Cardiac septum (tissue), 1 donor: ENCODE data around the gene DAB1. TPM values are rescaled to one million over a fixed set of nuclear protein-coding genes. Genes with fewer than 3 reads are reported as not detected.

Source experiments
- DNase-seq: peaks from one replicate; pipeline ENCODE4 v3.0.0-alpha.2; 2020; ENCODE audit warnings: low spot score
- intact Hi-C: fragments of 100-400 bp; cut with DNase I; formaldehyde crosslinking; loops from one replicate; pipeline ENCODE4 v1.14.0; 2022
- total RNA-seq: library from RNA; stranded (reverse); fragmentation: NEBNext Ultra II Directional; extraction: Animal tissue kit (Norgen Biotek cat#: 25700); gene quantifications from one replicate; pipeline ENCODE4 v1.2.1, GENCODE V29; 2021
- donor health status: DM: no; HTN: no; CAD: no.

Gene DAB1
- total RNA-seq, 1 donor from 2014 or later: 2.0 TPM

- intact Hi-C loops: no loop called here
- no peak for DNase-seq
Measured at GRCh38 chr1:57072401-57073110, 351.3 kb downstream of the DAB1 start.

GRCh38 chr1:57067863-57068262 is 356.0 kb downstream of the DAB1 start:
- DNase-seq: no peak
- intact Hi-C loops: no loop called here

GRCh38 chr1:57066980-57067610 is 356.8 kb downstream of the DAB1 start:
- no peak for DNase-seq
- intact Hi-C loops: no loop called here

GRCh38 chr1:57065442-57065841 is 358.4 kb downstream of the DAB1 start:
- intact Hi-C loops: no loop called here
- DNase-seq: no peak

DNA sequence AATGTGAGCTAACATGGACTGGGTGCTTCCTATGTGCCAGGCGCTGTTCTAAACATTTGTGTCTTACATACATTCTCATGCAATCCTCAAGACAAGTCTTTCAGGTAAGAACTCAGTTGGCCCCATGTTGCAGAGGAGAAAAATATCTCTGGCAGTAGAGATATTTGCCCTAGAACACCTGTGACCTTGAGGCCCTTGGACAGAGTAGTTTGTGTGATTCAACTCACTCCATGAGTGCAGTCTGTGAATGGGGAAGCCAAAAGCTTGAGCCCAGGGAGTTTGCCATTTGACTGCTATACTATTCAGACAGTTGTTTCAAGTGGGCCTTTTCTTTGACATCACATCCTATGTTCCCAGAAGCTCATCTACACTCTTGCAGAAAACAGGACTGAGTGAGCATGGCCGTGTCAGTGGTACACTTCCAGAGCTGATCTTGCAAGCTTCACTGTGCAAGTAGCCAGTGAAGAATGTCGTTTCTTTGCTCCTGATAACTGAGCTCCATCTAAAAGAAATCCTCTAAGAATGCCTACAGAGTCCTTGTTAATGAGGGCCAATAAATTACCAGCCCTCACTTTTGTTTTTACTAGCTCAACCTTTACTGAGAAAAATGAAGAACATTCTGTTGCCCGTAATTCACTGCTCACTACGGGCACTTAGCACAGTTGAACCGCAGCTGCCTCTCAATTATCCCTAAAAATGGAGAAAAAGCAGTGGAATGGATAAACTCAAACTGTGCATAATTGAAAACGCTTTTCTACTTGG is 359.3 kb downstream of the DAB1 start:
- no peak for DNase-seq
- intact Hi-C loops: no loop called here

GRCh38 chr1:57063406-57064125 is 360.3 kb downstream of the DAB1 start:
- intact Hi-C loops: no loop called here
- DNase-seq: no peak

- intact Hi-C loops: loop anchor here (2.0 kb wide), 2 partner anchors 71 to 229 kb away; no protein-coding TSS in a partner anchor
- no peak for DNase-seq
Measured at GRCh38 chr1:57061369-57061768, 362.5 kb downstream of the DAB1 start.

- intact Hi-C loops: loop anchor here (2.0 kb wide), 2 partner anchors 72 to 228 kb away; no protein-coding TSS in a partner anchor
- no peak for DNase-seq
Measured at GRCh38 chr1:57060451-57060850, 363.4 kb downstream of the DAB1 start.

DNA sequence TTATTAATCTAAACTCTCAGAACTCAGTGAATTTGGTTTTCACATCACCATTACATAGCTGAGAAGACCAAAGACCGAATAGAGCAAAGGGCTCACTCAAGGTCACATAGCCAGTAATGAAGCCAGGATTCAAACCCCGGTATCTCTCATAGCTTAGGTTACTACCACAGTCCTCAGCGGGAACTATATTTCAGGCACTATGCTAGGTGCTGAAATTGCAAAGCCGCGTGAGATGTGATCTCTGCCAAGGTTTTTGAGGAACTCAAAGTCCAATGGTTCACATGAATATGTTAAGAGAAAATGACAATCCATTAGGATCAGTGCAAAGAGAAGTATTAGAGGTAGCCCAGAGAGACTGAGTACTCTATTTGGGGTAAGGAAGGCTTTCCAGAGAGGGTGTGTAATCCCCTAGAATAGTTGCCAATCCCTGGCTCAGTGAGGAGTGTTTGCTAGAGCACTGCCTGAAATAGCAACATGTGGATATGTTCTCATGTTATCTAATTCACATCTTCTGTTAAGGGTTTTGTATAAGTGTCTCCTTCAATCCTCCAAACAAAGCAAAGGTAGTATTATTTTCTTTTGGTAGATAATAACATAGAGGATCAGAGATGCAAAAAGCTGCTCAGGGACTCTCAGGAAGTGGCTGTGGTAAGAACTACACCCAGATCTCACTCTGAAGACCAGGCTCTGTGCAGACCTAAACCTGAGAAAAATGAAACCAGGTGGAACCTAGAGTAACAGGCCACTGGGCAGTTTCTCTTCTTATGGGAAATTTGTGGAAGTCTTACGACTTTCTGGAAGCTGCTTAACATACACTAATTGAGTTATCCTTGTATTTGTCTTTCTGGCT is 365.0 kb downstream of the DAB1 start:
- intact Hi-C loops: loop anchor here (10.0 kb wide), 1 partner anchor 266 kb away; no protein-coding TSS in a partner anchor
- DNase-seq: no peak

GRCh38 chr1:57048856-57049255 is 375.0 kb downstream of the DAB1 start:
- intact Hi-C loops: no loop called here
- DNase-seq: no peak

GRCh38 chr1:57046462-57046861 is 377.4 kb downstream of the DAB1 start:
- intact Hi-C loops: no loop called here
- DNase-seq: no peak

DNA sequence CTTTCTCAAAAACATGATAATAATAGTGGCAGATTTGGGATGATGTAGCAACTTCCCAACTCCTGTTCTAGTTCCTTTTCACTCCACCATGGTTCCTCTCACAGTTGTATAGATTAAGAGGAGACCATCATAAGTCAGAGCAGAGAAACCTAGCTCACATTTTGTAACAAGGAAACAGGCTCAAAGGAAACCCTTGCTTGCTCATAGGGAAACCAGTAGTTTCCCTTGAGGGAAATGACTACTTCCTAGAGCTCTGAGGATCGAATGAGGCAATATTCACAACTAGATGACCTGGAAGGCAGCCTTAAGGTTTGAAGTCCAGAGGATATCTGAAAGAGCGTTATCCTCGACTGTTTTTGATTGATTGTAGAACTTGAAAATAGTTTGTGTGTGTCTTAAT is 382.0 kb downstream of the DAB1 start:
- intact Hi-C loops: no loop called here
- no peak for DNase-seq

DNA sequence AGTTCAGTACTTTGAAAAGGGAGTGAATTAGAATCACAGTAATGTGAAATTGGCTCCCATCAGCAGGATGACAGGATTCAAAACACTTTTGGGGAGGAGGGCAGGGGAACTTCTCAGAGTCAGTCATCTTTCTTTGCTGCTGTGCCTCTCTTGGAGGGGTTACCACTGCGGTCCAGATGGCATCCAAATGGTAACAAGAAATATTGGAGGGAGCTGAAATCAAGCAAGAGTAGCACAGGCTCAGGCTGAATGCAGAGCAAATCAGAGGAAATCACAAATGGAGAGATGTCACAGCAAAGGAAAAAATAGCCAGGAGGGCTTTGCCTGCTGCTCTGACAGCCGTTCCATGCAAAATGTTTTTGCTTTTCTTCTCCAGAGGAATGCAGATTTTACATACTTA is 383.0 kb downstream of the DAB1 start:
- DNase-seq: no peak
- intact Hi-C loops: no loop called here

GRCh38 chr1:57036641-57037579 is 386.9 kb downstream of the DAB1 start:
- DNase-seq: no peak

DNA sequence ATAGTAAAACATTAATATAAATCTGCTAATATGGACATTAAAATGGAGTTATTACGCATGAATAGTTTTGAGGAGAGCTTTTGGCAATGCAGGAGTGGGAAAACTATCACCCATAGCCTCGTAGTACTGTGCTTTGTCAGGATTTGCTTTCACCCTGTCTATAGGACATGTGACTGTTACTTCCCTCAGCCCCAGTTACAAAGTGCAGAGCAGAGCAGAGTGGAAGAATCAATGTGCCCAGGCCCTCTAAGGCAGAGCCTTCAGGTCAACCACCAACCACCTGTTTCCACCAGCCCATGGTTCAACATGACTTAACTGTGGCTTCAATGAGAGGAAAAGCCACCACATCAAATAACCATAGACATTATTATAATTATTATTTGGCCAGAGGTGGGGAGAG is 389.1 kb downstream of the DAB1 start:
- DNase-seq: no peak
- intact Hi-C loops: no loop called here

More at GRCh38 chr1:57036641-57037579, 386.9 kb downstream of the DAB1 start:
- intact Hi-C loops: no loop called here

- DNase-seq: no peak
- intact Hi-C loops: no loop called here
Measured at GRCh38 chr1:57033222-57034001, 390.4 kb downstream of the DAB1 start.
